T47D (cell line): ENCODE measurements around the gene PTX4.

Experiments used
- DNase-seq, 2 experiments: peaks; one replicate each; pipeline versions ENCODE4 v3.0.0 to v3.0.0-alpha.2; 2011 to 2012; ENCODE audit warnings: low read depth in 1 of 2, low spot score in 1 of 2
- JUND ChIP-seq: IDR thresholded peaks from 2 replicates; pipeline ENCODE4 v1.6.1; 2012; ENCODE audit warnings: low read depth
- in situ Hi-C: cut with HindIII; loops from 2 replicates; pipeline ENCODE4 v1.10.0; 2016; ENCODE audit warnings: low sequenced_read_pairs, low pct_unique_long_range_greater_than_20kb

Gene PTX4

GRCh38 chr16:1530883-1531637 is 42.3 kb upstream of the PTX4 start:
- TF ChIP-seq JUND, result no peak
- in situ Hi-C loops, result no loop called here
- DNase-seq, result no peak

GRCh38 chr16:1530349-1530882 is 41.7 kb upstream of the PTX4 start:
- no peak for DNase-seq
- in situ Hi-C loops, result no loop called here
- no peak for TF ChIP-seq JUND

- no peak for TF ChIP-seq JUND
- DNase-seq, result no peak
- in situ Hi-C loops, result no loop called here
Measured at GRCh38 chr16:1528921-1529537, 40.3 kb upstream of the PTX4 start.

GRCh38 chr16:1527836-1528811 is 39.4 kb upstream of the PTX4 start:
- in situ Hi-C loops, result no loop called here
- no peak for TF ChIP-seq JUND
- no peak for DNase-seq

- DNase-seq, result no peak
- TF ChIP-seq JUND, result no peak
- in situ Hi-C loops, result no loop called here
Measured at GRCh38 chr16:1526608-1527555, 38.1 kb upstream of the PTX4 start.

- DNase-seq, result no peak
- in situ Hi-C loops, result no loop called here
- TF ChIP-seq JUND, result no peak
Measured at GRCh38 chr16:1525871-1526607, 37.3 kb upstream of the PTX4 start.

- no peak for DNase-seq
- in situ Hi-C loops, result no loop called here
- TF ChIP-seq JUND, result no peak
Measured at GRCh38 chr16:1524366-1524765, 35.6 kb upstream of the PTX4 start.

GRCh38 chr16:1523581-1524245 is 35.0 kb upstream of the PTX4 start:
- TF ChIP-seq JUND, result no peak
- no peak for DNase-seq
- in situ Hi-C loops, result no loop called here

GRCh38 chr16:1520461-1520860 is 31.7 kb upstream of the PTX4 start:
- no peak for TF ChIP-seq JUND
- no peak for DNase-seq
- in situ Hi-C loops, result no loop called here

- no peak for TF ChIP-seq JUND
Measured at GRCh38 chr16:1519831-1520230, 31.1 kb upstream of the PTX4 start.

GRCh38 chr16:1518626-1519135 is 29.9 kb upstream of the PTX4 start:
- no peak for DNase-seq
- no peak for TF ChIP-seq JUND
- in situ Hi-C loops, result no loop called here

More at GRCh38 chr16:1519831-1520230, 31.1 kb upstream of the PTX4 start:
- in situ Hi-C loops, result no loop called here
- DNase-seq, result no peak
